GM10248 (cell line): Measurements from ENCODE around the gene ZCCHC2.

Experiments
- CTCF ChIA-PET: fragments of 300-600 bp; sonication (Branson Sonifier 250); formaldehyde crosslinking; extraction: SDS; loops from one replicate; lab custom pipeline; 2021; ENCODE audit warnings: antibody characterized with exemption; lab: Yijun Ruan, JAX
- POLR2A ChIA-PET: fragments of 350-650 bp; sonication (Branson Sonifier 250); formaldehyde crosslinking; extraction: SDS; loops from one replicate; lab custom pipeline; 2020; ENCODE audit warnings: antibody characterized with exemption; lab: Yijun Ruan, JAX
- DNase-seq: peaks from one replicate; pipeline ENCODE4 v3.0.0; 2012; ENCODE audit errors: extremely low spot score
- TF ChIP-seq, protein P1 (sequence below): IDR thresholded peaks from 2 replicates; pipeline ENCODE4 v1.5.1; 2012; ENCODE audit warnings: mild to moderate bottlenecking, low read depth; ENCODE audit errors: extremely low read depth, missing control alignments, control extremely low read depth

The ZCCHC2 gene

GRCh38 chr18:62574776-62575175 lies 52.0 kb downstream of the ZCCHC2 start:
- POLR2A ChIA-PET = no interaction called here
- TF ChIP-seq, protein P1, sequence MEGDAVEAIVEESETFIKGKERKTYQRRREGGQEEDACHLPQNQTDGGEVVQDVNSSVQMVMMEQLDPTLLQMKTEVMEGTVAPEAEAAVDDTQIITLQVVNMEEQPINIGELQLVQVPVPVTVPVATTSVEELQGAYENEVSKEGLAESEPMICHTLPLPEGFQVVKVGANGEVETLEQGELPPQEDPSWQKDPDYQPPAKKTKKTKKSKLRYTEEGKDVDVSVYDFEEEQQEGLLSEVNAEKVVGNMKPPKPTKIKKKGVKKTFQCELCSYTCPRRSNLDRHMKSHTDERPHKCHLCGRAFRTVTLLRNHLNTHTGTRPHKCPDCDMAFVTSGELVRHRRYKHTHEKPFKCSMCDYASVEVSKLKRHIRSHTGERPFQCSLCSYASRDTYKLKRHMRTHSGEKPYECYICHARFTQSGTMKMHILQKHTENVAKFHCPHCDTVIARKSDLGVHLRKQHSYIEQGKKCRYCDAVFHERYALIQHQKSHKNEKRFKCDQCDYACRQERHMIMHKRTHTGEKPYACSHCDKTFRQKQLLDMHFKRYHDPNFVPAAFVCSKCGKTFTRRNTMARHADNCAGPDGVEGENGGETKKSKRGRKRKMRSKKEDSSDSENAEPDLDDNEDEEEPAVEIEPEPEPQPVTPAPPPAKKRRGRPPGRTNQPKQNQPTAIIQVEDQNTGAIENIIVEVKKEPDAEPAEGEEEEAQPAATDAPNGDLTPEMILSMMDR = no peak
- CTCF ChIA-PET = interaction anchor here (8.3 kb wide), 1 partner anchor 11 kb away, joined by 114 read pairs; no protein-coding TSS in a partner anchor
- no peak for DNase-seq

- no peak for DNase-seq
- TF ChIP-seq, protein P1 = no peak
- POLR2A ChIA-PET = no interaction called here
- CTCF ChIA-PET = interaction anchor here (0.7 to 8.3 kb wide), 6 partner anchors 9 to 407 kb away, joined by 3 to 114 read pairs (median 8); no protein-coding TSS in a partner anchor
Observed at GRCh38 chr18:62576271-62576670, 53.4 kb downstream of the ZCCHC2 start.

DNA sequence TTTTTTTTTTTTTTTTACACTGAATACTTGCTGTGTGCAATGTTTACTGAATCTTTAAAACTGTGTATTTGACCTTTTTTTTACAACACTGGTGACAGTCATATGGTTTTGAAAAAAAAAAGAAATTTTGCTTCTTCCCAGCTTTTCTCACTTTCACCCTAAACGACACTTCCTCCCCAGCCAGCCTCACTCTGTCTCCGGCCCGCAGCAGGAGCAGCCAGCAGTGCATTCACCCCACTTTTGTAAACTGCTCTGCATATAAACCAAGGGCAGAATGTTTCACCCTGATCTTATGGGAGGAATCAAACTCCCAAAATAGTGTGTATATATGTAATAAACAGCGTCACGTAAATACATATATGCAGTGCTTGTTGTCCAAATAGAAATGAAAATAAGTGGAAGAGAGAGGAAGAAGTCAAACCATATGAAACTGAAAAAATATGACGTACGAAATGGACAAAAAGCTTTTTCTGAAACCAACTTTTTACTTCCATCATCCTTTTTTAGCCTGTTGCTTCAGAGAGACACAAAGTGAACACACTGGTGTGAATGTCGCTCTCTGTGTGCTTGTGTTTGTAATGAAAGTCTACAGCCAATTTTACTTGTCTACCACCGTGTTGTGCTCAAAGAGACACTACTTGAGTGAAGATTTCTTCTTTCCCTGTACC lies 54.2 kb downstream of the ZCCHC2 start:
- TF ChIP-seq, protein P1 = no peak
- DNase-seq = peak; percentile 42
- ChIA-PET POLR2A (no interaction called here), CTCF (interaction anchor here (1.0 to 8.3 kb wide), 6 partner anchors 9 to 406 kb away, joined by 3 to 114 read pairs (median 8); no protein-coding TSS in a partner anchor)

DNA sequence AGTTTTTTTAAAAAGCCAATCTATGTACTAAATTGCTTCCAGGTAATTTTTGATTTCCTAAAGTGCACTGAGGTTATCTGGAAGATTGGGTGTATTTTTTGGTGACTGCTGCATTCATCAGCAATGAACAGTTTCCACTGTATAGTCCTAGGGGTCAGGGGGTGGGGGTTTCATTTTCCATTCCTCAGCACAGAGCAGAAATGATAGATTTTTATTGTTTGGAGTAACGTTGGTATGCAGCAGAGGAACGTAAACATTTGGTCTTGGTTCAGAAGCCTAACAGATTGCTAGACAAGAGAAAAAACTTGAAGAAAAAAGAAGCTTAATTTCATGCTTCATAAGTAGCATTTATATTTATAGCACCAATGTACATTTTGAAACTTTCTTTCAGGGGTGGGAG lies 54.9 kb downstream of the ZCCHC2 start:
- TF ChIP-seq, protein P1 = no peak
- no peak for DNase-seq
- ChIA-PET POLR2A (no interaction called here), CTCF (interaction anchor here (0.8 to 8.3 kb wide), 8 partner anchors 8 to 405 kb away, joined by 3 to 114 read pairs (median 6); no protein-coding TSS in a partner anchor)

- no peak for DNase-seq
- CTCF ChIA-PET = interaction anchor here (1.6 to 4.1 kb wide), 4 partner anchors 9 to 153 kb away, joined by 3 to 24 read pairs (median 4); partner anchors contain the start of gene PHLPP1
- TF ChIP-seq, protein P1 = no peak
- POLR2A ChIA-PET = no interaction called here
Observed at GRCh38 chr18:62578980-62579511, 56.2 kb downstream of the ZCCHC2 start.

GRCh38 chr18:62583376-62583775 lies 60.6 kb downstream of the ZCCHC2 start:
- TF ChIP-seq, protein P1 = no peak
- ChIA-PET CTCF (interaction anchor here (0.7 to 7.9 kb wide), 34 partner anchors 9 to 855 kb away, joined by 3 to 114 read pairs (median 4); partner anchors contain the start of genes PIGN, RELCH and ZCCHC2), POLR2A (no interaction called here)
- peak; percentile 3 for DNase-seq
